ENCODE results near the gene ARRDC5. TPM values are rescaled to one million over a fixed set of nuclear protein-coding genes. Genes with fewer than 3 reads are reported as not detected.
"Not testable (repeated sequence)": the region's sequence is repeated elsewhere in the genome, so short reads cannot be mapped to it uniquely, and the experiment has no call there.

ARRDC5 gene
- total RNA-seq, 2 donors from 2014 or later, result 0.21 to 0.42 TPM

- DNase-seq (peak; percentile 46 to 55), ATAC-seq (peak; percentile 26)
- intact Hi-C loops (cut with DNase I, micrococcal nuclease), result loop anchor here in 1 of 2 donors (5.0 kb wide), 1 partner anchor 40 kb away; no protein-coding TSS in a partner anchor
These were observed 9.3 kb upstream of the ARRDC5 start for GRCh38 chr19:4911786-4912672.

GRCh38 chr19:4911314-4911713 is 8.6 kb upstream of the ARRDC5 start:
- intact Hi-C loops (cut with DNase I, micrococcal nuclease), result loop anchor here in 1 of 2 donors (5.0 kb wide), 1 partner anchor 39 kb away; no protein-coding TSS in a partner anchor
- no peak for ATAC-seq
- no peak for DNase-seq

GRCh38 chr19:4910594-4911281 is 8.0 kb upstream of the ARRDC5 start:
- DNase-seq, result peak in 1 of 2 donors; percentile 20
- no peak for ATAC-seq
- intact Hi-C loops (cut with DNase I, micrococcal nuclease), result loop anchor here in 1 of 2 donors (5.0 kb wide), 1 partner anchor 38 kb away; no protein-coding TSS in a partner anchor

GRCh38 chr19:4909897-4910593 is 7.3 kb upstream of the ARRDC5 start:
- ATAC-seq, result peak; percentile 93
- DNase-seq, result peak; percentile 90 to 97
- intact Hi-C loops (cut with DNase I, micrococcal nuclease), result loop anchor here in 1 of 2 donors (5.0 kb wide), 1 partner anchor 38 kb away; no protein-coding TSS in a partner anchor

- intact Hi-C loops (cut with DNase I, micrococcal nuclease), result no loop called here
- peak in 1 of 2 donors; percentile 23 for DNase-seq
- ATAC-seq, result no peak
These were observed 6.6 kb upstream of the ARRDC5 start, which contains the start of gene UHRF1 for GRCh38 chr19:4909156-4909896. Gene UHRF1 (plus strand): TSS chr19:4909501. CDS start chr19:4910886, 1,385 bp downstream.

- DNase-seq (no peak), ATAC-seq (no peak)
- intact Hi-C loops (cut with DNase I, micrococcal nuclease), result no loop called here
These were observed 6.1 kb upstream of the ARRDC5 start for GRCh38 chr19:4908781-4909155.

- ATAC-seq (no peak), DNase-seq (no peak)
- intact Hi-C loops (cut with DNase I, micrococcal nuclease), result no loop called here
These were observed 5.7 kb upstream of the ARRDC5 start for GRCh38 chr19:4908360-4908759.

- intact Hi-C loops (cut with DNase I, micrococcal nuclease), result no loop called here
- ATAC-seq (no peak), DNase-seq (no peak)
These were observed 4.3 kb upstream of the ARRDC5 start for GRCh38 chr19:4906963-4907362.

- ATAC-seq, result peak; percentile 88
- intact Hi-C loops (cut with DNase I, micrococcal nuclease), result no loop called here
These were observed 1.8 kb upstream of the ARRDC5 start for GRCh38 chr19:4904481-4904880.

GRCh38 chr19:4900879-4901278 is 1.8 kb downstream of the ARRDC5 start:
- DNase-seq; ATAC-seq; intact Hi-C loops (cut with DNase I, micrococcal nuclease): not testable (repeated sequence)

More at GRCh38 chr19:4904481-4904880, 1.8 kb upstream of the ARRDC5 start:
- DNase-seq, result no peak

GRCh38 chr19:4897146-4897545 is 5.5 kb downstream of the ARRDC5 start:
- DNase-seq (no peak), ATAC-seq (no peak)
- intact Hi-C loops (cut with DNase I, micrococcal nuclease), result no loop called here

GRCh38 chr19:4896372-4896771 is 6.3 kb downstream of the ARRDC5 start:
- no peak for ATAC-seq
- intact Hi-C loops (cut with DNase I, micrococcal nuclease), result no loop called here
- no peak for DNase-seq

- DNase-seq; intact Hi-C loops (cut with DNase I, micrococcal nuclease); ATAC-seq: not testable (repeated sequence)
These were observed 9.7 kb downstream of the ARRDC5 start for GRCh38 chr19:4892962-4893361.

- ATAC-seq (no peak), DNase-seq (no peak)
These were observed 11.6 kb downstream of the ARRDC5 start for GRCh38 chr19:4891066-4891465.

GRCh38 chr19:4889034-4889815 is 13.5 kb downstream of the ARRDC5 start:
- intact Hi-C loops (cut with DNase I, micrococcal nuclease), result no loop called here
- DNase-seq (no peak), ATAC-seq (no peak)

More at GRCh38 chr19:4891066-4891465, 11.6 kb downstream of the ARRDC5 start:
- intact Hi-C loops (cut with DNase I, micrococcal nuclease), result no loop called here

GRCh38 chr19:4887803-4888202 is 14.9 kb downstream of the ARRDC5 start:
- DNase-seq; intact Hi-C loops (cut with DNase I, micrococcal nuclease); ATAC-seq: not testable (repeated sequence)

GRCh38 chr19:4884993-4885392 is 17.7 kb downstream of the ARRDC5 start:
- intact Hi-C loops (cut with DNase I, micrococcal nuclease); DNase-seq; ATAC-seq: not testable (repeated sequence)

Measured in left colon (tissue), 2 donors.